T-helper 1 cell (primary cell): Measurements from ENCODE around the gene ZKSCAN4.

Experiments
- DNase-seq, 5 donors: peaks; one replicate each; pipeline ENCODE4 v3.0.0-alpha.2; 2012 to 2020

ZKSCAN4 gene

GRCh38 chr6:28208111-28208659, 43.9 kb downstream of the ZKSCAN4 start:
- DNase-seq = no peak

GRCh38 chr6:28207510-28208110, 44.5 kb downstream of the ZKSCAN4 start:
- DNase-seq = peak in 1 of 5 donors; percentile 41

- DNase-seq = no peak
These were observed 45.0 kb downstream of the ZKSCAN4 start for GRCh38 chr6:28206928-28207509.

- no peak for DNase-seq
These were observed 45.5 kb downstream of the ZKSCAN4 start for GRCh38 chr6:28206527-28206926.

- DNase-seq = no peak
These were observed 46.2 kb downstream of the ZKSCAN4 start for GRCh38 chr6:28205879-28206278.

GRCh38 chr6:28203201-28203600, 48.9 kb downstream of the ZKSCAN4 start:
- no peak for DNase-seq

- DNase-seq = no peak
These were observed 52.0 kb downstream of the ZKSCAN4 start for GRCh38 chr6:28200020-28200419.
